GM12878 (cell line): ENCODE measurements around the gene LACRT. TPM values are rescaled to one million over a fixed set of nuclear protein-coding genes. Genes with fewer than 3 reads are reported as not detected.

Source experiments
- ATAC-seq: fragments of 200-7000 bp; cut with Tn5 transposase; 3 replicates; pipeline ENCODE4 v1.9.1; 2020; ENCODE audit warnings: mild to moderate bottlenecking, moderate library complexity
- BruUV-seq: library from RNA; stranded (reverse); fragments of 400-500 nt; replicated peaks from 2 replicates; lab custom pipeline; 2021; lab: Mats Ljungman, UMichigan
- CTCF ChIA-PET: fragments of 300-600 bp; sonication (Branson Sonifier 250); formaldehyde crosslinking; extraction: SDS; loops from one replicate; lab custom pipeline; 2021; ENCODE audit warnings: inconsistent platforms; lab: Yijun Ruan, JAX
- POLR2A ChIA-PET: fragments of 350-600 bp; formaldehyde crosslinking; extraction: SDS; loops from one replicate; lab custom pipeline; 2021; ENCODE audit warnings: inconsistent platforms; lab: Charles Lee
- RAD21 ChIA-PET: fragments of 300-600 bp; sonication (Branson Sonifier 250); formaldehyde crosslinking; loops from one replicate; lab custom pipeline; 2023; ENCODE audit warnings: antibody characterized with exemption; ENCODE audit not compliant: unreplicated experiment; lab: Charles Lee
- SMC1A ChIA-PET: fragments of 300-600 bp; sonication (Branson Sonifier 250); formaldehyde crosslinking; loops from one replicate; lab custom pipeline; 2023; ENCODE audit not compliant: unreplicated experiment, uncharacterized antibody; lab: Charles Lee
- DNase-seq: peaks from one replicate; pipeline ENCODE4 v3.0.0-alpha.2; 2011; ENCODE audit warnings: low read depth, low spot score
- FAIRE-seq: peaks from 3 replicates; lab custom pipeline; 2011; peaks lifted over from hg19 to GRCh38; lab: Jason Lieb, UNC
- H2AFZ ChIP-seq: 2 replicates; pipeline ENCODE4 v1.6.0; 2011; ENCODE audit warnings: low read depth, low read length, control low read depth; ENCODE audit not compliant: control insufficient read depth
- H3K27ac ChIP-seq: 2 replicates; pipeline ENCODE4 v1.5.1; 2011; ENCODE audit warnings: control low read depth; ENCODE audit not compliant: control insufficient read depth, insufficient read depth
- H3K27me3 ChIP-seq, 2 experiments: replicated peaks in 1 of 2; 2 replicates each; pipeline versions ENCODE4 v1.6.0 to v1.6.1; 2011; ENCODE audit warnings: low read length in 1 of 2; ENCODE audit not compliant: control insufficient read depth in 2 of 2, insufficient read depth in 2 of 2
- H3K36me3 ChIP-seq, 2 experiments: 2 replicates each; pipeline ENCODE4 v1.5.1; 2011; ENCODE audit warnings: low read length in 1 of 2; ENCODE audit not compliant: control insufficient read depth in 2 of 2, insufficient read depth in 2 of 2
- H3K4me1 ChIP-seq: 2 replicates; pipeline ENCODE4 v1.6.1; 2011; ENCODE audit warnings: mild to moderate bottlenecking, low read length, moderate library complexity, mixed read lengths; ENCODE audit not compliant: control insufficient read depth, insufficient read depth
- H3K4me2 ChIP-seq: 2 replicates; pipeline ENCODE4 v1.6.0; 2011; ENCODE audit warnings: control low read depth; ENCODE audit not compliant: control insufficient read depth, insufficient read depth
- H3K4me3 ChIP-seq: fragments of 200-600 bp; sonication (generic); 2 replicates; pipeline ENCODE4 v1.5.1; 2016
- H3K79me2 ChIP-seq: 2 replicates; pipeline ENCODE4 v1.6.0; 2011; ENCODE audit warnings: low read length; ENCODE audit not compliant: control insufficient read depth, insufficient read depth
- H3K9ac ChIP-seq: 2 replicates; pipeline ENCODE4 v1.8.0; 2011; ENCODE audit warnings: low read length, control low read depth, mixed read lengths; ENCODE audit not compliant: control insufficient read depth, insufficient read depth
- H3K9me3 ChIP-seq: replicated peaks from 3 replicates; pipeline ENCODE4 v1.5.1; 2011; ENCODE audit warnings: mild to moderate bottlenecking, low read length; ENCODE audit not compliant: control insufficient read depth, insufficient read depth
- H4K20me1 ChIP-seq: 2 replicates; pipeline ENCODE4 v1.6.0; 2011; ENCODE audit not compliant: control insufficient read depth, insufficient read depth
- CEBPZ ChIP-seq: fragments of 150-350 bp; IDR thresholded peaks from 2 replicates; pipeline ENCODE4 v1.6.1; 2016; ENCODE audit warnings: low read depth, low read length
- FOS ChIP-seq: IDR thresholded peaks from 3 replicates; pipeline ENCODE4 v1.6.1; 2011; ENCODE audit warnings: borderline replicate concordance; ENCODE audit not compliant: insufficient read length; ENCODE audit errors: extremely low read depth
- IKZF1 ChIP-seq: fragments of 450-650 bp; conservative IDR thresholded peaks from 2 replicates; pipeline ENCODE4 v1.6.1; 2017; ENCODE audit warnings: antibody characterized with exemption, mild to moderate bottlenecking
- SREBF1 ChIP-seq: IDR thresholded peaks from 2 replicates; pipeline ENCODE4 v1.6.1; 2012; ENCODE audit warnings: mild to moderate bottlenecking, low read length
- TARDBP ChIP-seq: IDR thresholded peaks from 2 replicates; pipeline ENCODE4 v1.6.1; 2016; ENCODE audit warnings: borderline replicate concordance
- WRNIP1 ChIP-seq: IDR thresholded peaks from 2 replicates; pipeline ENCODE4 v1.6.1; 2011; ENCODE audit warnings: low read depth, low read length, improper control_type of control experiment, borderline replicate concordance
- whole genome bisulfite sequencing: methylation state at CpG from one replicate; pipeline ENCODE4 v1.1.6; 2016; ENCODE audit warnings: low lambda C conversion rate; ENCODE audit not compliant: insufficient replicate concordance, insufficient coverage; ENCODE audit errors: missing lambda C conversion rate; 5-methylcytosine and 5-hydroxymethylcytosine counted together
- in situ Hi-C: fragments of 300-500 bp; cut with MboI; formaldehyde crosslinking; loops from 9 replicates; pipeline ENCODE4 v1.14.3; 2018; ENCODE audit warnings: mixed read lengths
- intact Hi-C: fragments of 100-400 bp; cut with micrococcal nuclease; formaldehyde crosslinking; loops from one replicate; pipeline ENCODE4 v1.14.2; 2022; ENCODE audit not compliant: unreplicated experiment
- polyA plus RNA-seq, 11 experiments: library from polyadenylated mRNA; depleted of rRNA in 4 of 11; unstranded in 6 of 11; stranded (reverse) in 5 of 11; fragments of >200 nt; fragmentation: Nextera tagmentation in 4 of 11; fragmentation: Illumina TruSeq in 1 of 11; extraction: Ambion mirVana in 4 of 11; extraction: Trizol in 1 of 11; gene quantifications; 1 replicate in 1 of 11; 2 replicates in 10 of 11; pipeline versions ENCODE4 v1.2.1 to v1.2.3, GENCODE V29; 2011 to 2016; ENCODE audit warnings: inconsistent platforms in 2 of 11, missing spikeins in 2 of 11, low read depth in 1 of 11
- total RNA-seq, 4 experiments: library from RNA; depleted of rRNA in 3 of 4; stranded (reverse); fragments of >200 nt in 3 of 4; fragmentation: Illumina TruSeq in 1 of 4; extraction: Trizol in 1 of 4; gene quantifications; 2 replicates each; pipeline versions ENCODE4 v1.2.1 to v1.2.3, GENCODE V29; 2013 to 2021

The LACRT gene
- total and polyA plus RNA-seq, 10 of the 15 experiments (the other 5 are each of a cell fraction or from before 2014, with no cell fraction given): not detected

GRCh38 chr12:54650889-54651288 lies 16.2 kb upstream of the LACRT start:
- in situ Hi-C loops: no loop called here
- intact Hi-C loops: no loop called here
- no peak overlapping the region for H3K4me3 ChIP-seq

More at GRCh38 chr12:54650889-54651288, 16.2 kb upstream of the LACRT start:
- no peaks in the 10 kb centered on the region for H3K36me3 ChIP-seq
- 23% methylated on average over 5 of the region's 5 CpGs for WGBS
- ATAC-seq (no peak), DNase-seq (no peak), FAIRE-seq (no peak)
- H3K27me3 ChIP-seq: no peaks in the 10 kb centered on the region; a peak in 2 of 4 replicates
- POLR2A ChIA-PET: no interaction called here
- no peaks in the 10 kb centered on the region for H4K20me1 ChIP-seq
- no peaks in the 10 kb centered on the region; the same call in 1 of the 2 replicates for H3K4me1 ChIP-seq
- SMC1A ChIA-PET: interaction anchor here (0.6 kb wide), 1 partner anchor 309 kb away, joined by 3 read pairs; no protein-coding TSS in a partner anchor
- H3K9ac ChIP-seq: no peak overlapping the region
- no peaks in the 10 kb centered on the region for H3K9me3 ChIP-seq
- CTCF ChIA-PET: interaction anchor here (0.7 kb wide), 1 partner anchor 10 kb away, joined by 3 read pairs; no protein-coding TSS in a partner anchor
- RAD21 ChIA-PET: no interaction called here
- no peak overlapping the region for H3K4me2 ChIP-seq
- H3K27ac ChIP-seq: no peak overlapping the region
- H3K79me2 ChIP-seq: no peaks in the 10 kb centered on the region
- TF ChIP-seq TARDBP (no peak), CEBPZ (no peak), WRNIP1 (no peak), FOS (no peak), SREBF1 (no peak), IKZF1 (no peak)
- BruUV-seq: no TSS peak
- H2AFZ ChIP-seq: no peak overlapping the region
